Activated T-cell treated with anti-CD3 and anti-CD28 coated beads for 48 hours (primary cell): Measurements from ENCODE around the gene MYLK.
A peak's percentile ranks its signal among the peaks of the same experiment; 100 is the strongest.
"Not testable (repeated sequence)": the region's sequence is repeated elsewhere in the genome, so short reads cannot be mapped to it uniquely, and the experiment has no call there.

Experiments used
- DNase-seq: peaks from one replicate; pipeline ENCODE4 v3.0.0-alpha.2; 2020; ENCODE audit warnings: low read depth

MYLK gene

GRCh38 chr3:123884203-123884831 lies at the start of gene MYLK:
Gene MYLK (minus strand): TSS chr3:123884332. CDS start chr3:123793841, 90,491 bp downstream.
- DNase-seq: peak; percentile 41

GRCh38 chr3:123930445-123930844 lies 46.3 kb upstream of the MYLK start:
- no peak for DNase-seq

- no peak for DNase-seq
These were observed 45.2 kb upstream of the MYLK start for GRCh38 chr3:123929325-123929724.

- no peak for DNase-seq
These were observed 42.3 kb upstream of the MYLK start for GRCh38 chr3:123926396-123926795.

- no peak for DNase-seq
These were observed 36.7 kb upstream of the MYLK start for GRCh38 chr3:123920868-123921267.

- no peak for DNase-seq
These were observed 36.3 kb upstream of the MYLK start for GRCh38 chr3:123920383-123920782.

- DNase-seq: no peak
These were observed 35.2 kb upstream of the MYLK start for GRCh38 chr3:123919353-123919752.

GRCh38 chr3:123914829-123915228 lies 30.7 kb upstream of the MYLK start:
- no peak for DNase-seq

GRCh38 chr3:123909785-123910184 lies 25.7 kb upstream of the MYLK start:
- no peak for DNase-seq

- DNase-seq: no peak
These were observed 23.6 kb upstream of the MYLK start for GRCh38 chr3:123907720-123908119.

- DNase-seq: no peak
These were observed 15.3 kb upstream of the MYLK start for GRCh38 chr3:123899300-123899865.

GRCh38 chr3:123893012-123893411 lies 8.9 kb upstream of the MYLK start:
- DNase-seq: no peak

GRCh38 chr3:123892195-123892594 lies 8.1 kb upstream of the MYLK start:
- no peak for DNase-seq

GRCh38 chr3:123890991-123891390 lies 6.9 kb upstream of the MYLK start:
- DNase-seq: not testable (repeated sequence)

GRCh38 chr3:123890162-123890561 lies 6.0 kb upstream of the MYLK start:
- DNase-seq: not testable (repeated sequence)

- no peak for DNase-seq
These were observed 861 bp upstream of the MYLK start for GRCh38 chr3:123884993-123885392.

- DNase-seq: no peak
These were observed 380 bp downstream of the MYLK start for GRCh38 chr3:123883701-123884202.

GRCh38 chr3:123883111-123883510 lies 1.0 kb downstream of the MYLK start:
- no peak for DNase-seq

- no peak for DNase-seq
These were observed 2.4 kb downstream of the MYLK start for GRCh38 chr3:123881771-123882170.

GRCh38 chr3:123880998-123881561 lies 3.1 kb downstream of the MYLK start:
- DNase-seq: no peak

GRCh38 chr3:123878807-123879206 lies 5.3 kb downstream of the MYLK start:
- no peak for DNase-seq

GRCh38 chr3:123877965-123878364 lies 6.2 kb downstream of the MYLK start:
- no peak for DNase-seq

- DNase-seq: no peak
These were observed 6.7 kb downstream of the MYLK start for GRCh38 chr3:123877466-123877865.

- no peak for DNase-seq
These were observed 7.3 kb downstream of the MYLK start for GRCh38 chr3:123876858-123877257.
